DMS79 treated with DMSO at 0.1 percent for 48 hours (cell line): ENCODE results near the gene DTD2.

Experiments used
- DNase-seq: peaks from one replicate; lab custom pipeline; 2025; lab: John Stamatoyannopoulos, UW

DTD2 gene

DNA sequence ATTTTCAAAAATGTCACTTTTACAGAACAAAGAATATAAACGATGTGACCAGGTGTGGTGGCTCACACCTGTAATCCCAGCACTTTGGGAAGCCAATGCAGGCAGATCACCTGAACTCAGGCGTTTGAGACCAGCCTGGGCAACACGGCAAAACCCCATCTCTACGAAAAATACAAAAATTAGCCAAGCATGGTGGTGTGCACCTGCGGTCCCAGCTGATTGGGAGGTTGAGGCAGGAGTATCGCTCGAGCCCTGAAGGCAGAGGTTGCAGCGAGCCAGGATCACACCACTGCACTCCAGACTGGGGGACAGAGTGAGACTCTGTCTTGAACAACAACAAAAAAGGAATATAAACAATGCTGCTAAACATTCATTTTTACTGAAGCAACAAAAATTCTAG is 52.2 kb downstream of the DTD2 start:
- no peak for DNase-seq

DNA sequence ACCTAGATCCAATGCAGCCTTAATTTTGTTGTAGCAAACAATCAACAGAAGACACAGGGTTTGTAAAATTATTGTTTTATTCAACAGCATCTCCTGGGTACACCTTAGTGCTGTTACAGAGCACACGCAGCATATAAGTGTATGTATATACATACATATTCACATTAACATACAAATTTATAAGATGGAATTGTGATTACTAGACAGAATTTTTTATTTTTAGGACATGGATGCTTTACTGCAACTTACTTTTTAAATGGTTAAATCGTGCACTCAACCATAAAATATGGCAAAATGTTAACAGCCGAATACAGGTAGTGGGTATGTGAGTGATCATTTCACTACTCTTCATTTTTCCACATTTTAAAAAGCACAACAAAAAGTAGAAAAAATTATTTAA is 53.6 kb downstream of the DTD2 start:
- DNase-seq = no peak

DNA sequence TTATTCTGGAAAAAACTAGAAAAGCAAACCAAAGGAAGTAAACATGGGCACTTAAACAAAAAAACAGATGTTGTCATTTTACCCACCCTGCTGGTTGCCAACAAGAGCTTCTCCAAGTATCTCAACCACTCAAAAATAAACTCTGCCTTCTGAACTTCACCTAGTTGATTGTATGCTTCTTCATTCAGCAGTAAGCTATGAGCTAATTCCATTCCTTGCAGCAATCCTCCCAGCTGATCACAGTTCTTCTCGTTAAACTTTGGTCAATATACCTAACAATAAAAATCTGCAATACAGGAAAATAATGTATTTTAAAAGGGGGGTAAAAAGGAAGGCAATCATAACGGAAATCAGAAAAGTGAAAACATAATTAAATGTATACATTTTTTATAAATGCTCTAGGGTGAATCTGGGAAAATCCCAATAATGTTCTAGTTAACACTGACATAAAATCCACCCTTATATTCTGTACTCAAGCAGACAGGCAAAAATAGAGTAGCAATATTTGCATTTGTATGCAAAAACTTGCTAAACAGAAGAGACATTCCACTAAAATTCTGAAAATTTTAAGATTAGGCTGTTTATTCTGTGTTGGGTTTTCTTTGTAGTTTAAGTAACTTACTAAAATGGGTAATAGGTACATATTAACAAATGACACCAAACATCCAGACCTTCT is 54.4 kb downstream of the DTD2 start:
- DNase-seq = no peak

DNA sequence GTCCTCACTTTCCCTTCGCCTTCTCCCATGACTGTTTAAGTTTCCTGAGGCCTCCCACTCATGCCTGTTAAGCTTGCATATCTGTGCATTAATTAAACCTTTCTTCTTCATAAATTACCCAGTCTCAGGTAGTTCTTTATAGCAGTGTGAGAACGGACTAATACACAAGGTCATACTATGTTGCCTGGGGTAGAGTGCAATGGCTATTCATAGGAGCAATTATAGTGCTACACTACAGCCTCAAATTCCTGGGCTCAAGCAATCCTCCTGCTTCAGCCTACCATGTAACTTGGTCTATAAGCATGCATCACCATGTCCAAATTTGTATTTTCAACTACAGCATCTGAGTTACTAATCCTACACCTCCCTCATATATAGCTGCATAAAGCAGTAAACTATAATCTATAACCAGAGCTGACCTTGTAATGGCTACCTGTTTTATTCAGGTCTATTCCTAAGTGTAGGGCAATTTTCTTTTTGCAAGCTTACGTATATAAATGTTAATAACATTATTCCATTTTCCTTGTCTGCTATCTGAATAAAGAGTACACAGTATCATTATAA is 55.9 kb downstream of the DTD2 start:
- no peak for DNase-seq

DNA sequence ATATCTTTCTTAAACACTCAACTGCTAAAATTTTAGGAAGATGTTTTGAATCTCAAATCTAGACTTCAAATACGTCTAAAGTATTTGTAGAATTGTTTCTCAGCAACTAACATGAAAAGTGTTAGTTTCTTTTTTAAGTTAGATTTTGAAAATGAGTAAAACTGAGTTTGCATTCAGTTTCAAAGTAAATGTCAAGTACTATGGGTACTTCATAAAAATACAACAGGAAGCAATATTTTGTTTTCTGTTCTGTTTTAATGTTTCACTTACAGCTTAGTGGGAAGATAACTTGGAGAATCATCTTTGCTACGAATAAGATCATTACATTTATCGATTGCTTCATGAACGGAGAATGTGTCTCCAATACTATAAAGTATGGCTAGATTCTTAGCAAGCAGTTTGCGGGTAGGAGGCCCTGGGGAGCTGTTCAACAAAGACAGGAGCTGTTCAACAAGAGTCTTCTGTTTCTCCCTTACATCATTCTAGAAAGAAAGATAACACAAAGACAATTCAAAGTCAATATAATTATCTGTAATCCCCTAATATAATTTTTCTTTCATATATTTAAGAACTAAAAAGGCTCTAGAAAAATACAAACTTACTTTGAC is 57.2 kb downstream of the DTD2 start:
- DNase-seq = no peak
